OCI-LY1 (cell line): ENCODE data around the gene MACROD2.

ENCODE experiments used
- H2AFZ ChIP-seq: fragments of 200-600 bp; sonication (generic), shearing (Covaris generic); 2 replicates; pipeline ENCODE4 v1.6.0; 2014; ENCODE audit warnings: antibody characterized with exemption, mild to moderate bottlenecking, low read length
- H3F3A ChIP-seq: fragments of 200-600 bp; sonication (generic), shearing (Covaris generic); 2 replicates; pipeline ENCODE4 v1.6.0; 2014; ENCODE audit warnings: mild to moderate bottlenecking, antibody characterized with exemption, low read length, moderate library complexity; ENCODE audit not compliant: insufficient read depth
- H3K27ac ChIP-seq: fragments of 200-600 bp; sonication (generic); 2 replicates; pipeline ENCODE4 v1.5.1; 2014; ENCODE audit warnings: low read length, mixed run types, mild to moderate bottlenecking, low read depth; ENCODE audit not compliant: poor library complexity, severe bottlenecking
- H3K27me3 ChIP-seq: fragments of 200-600 bp; sonication (generic); 2 replicates; pipeline ENCODE4 v1.6.0; 2014; ENCODE audit warnings: antibody characterized with exemption, mild to moderate bottlenecking, low read length, moderate library complexity; ENCODE audit not compliant: insufficient read depth
- H3K36me3 ChIP-seq: fragments of 200-600 bp; sonication (generic); 2 replicates; pipeline ENCODE4 v1.6.1; 2014; ENCODE audit warnings: mild to moderate bottlenecking, antibody characterized with exemption, low read length, moderate library complexity, mixed read lengths; ENCODE audit not compliant: insufficient read depth
- H3K4me1 ChIP-seq: fragments of 200-600 bp; sonication (generic); 2 replicates; pipeline ENCODE4 v1.5.1; 2014; ENCODE audit warnings: mild to moderate bottlenecking, low read length, moderate library complexity; ENCODE audit not compliant: insufficient read depth, severe bottlenecking
- H3K4me2 ChIP-seq: fragments of 200-600 bp; sonication (generic), shearing (Covaris generic); 2 replicates; pipeline ENCODE4 v1.6.1; 2014; ENCODE audit warnings: low read length
- H3K4me3 ChIP-seq: fragments of 200-600 bp; sonication (generic); 2 replicates; pipeline ENCODE4 v1.5.1; 2014; ENCODE audit warnings: low read length, low read depth, mild to moderate bottlenecking, mixed read lengths; ENCODE audit not compliant: poor library complexity, severe bottlenecking
- H3K79me2 ChIP-seq: fragments of 200-600 bp; shearing (Covaris generic); 2 replicates; pipeline ENCODE4 v1.6.1; 2016; ENCODE audit warnings: mixed run types, low read length, mixed read lengths; ENCODE audit not compliant: insufficient read depth
- H3K9ac ChIP-seq: fragments of 200-600 bp; sonication (generic), shearing (Covaris generic); 2 replicates; pipeline ENCODE4 v1.6.1; 2014; ENCODE audit warnings: mild to moderate bottlenecking, low read length, mixed read lengths
- H3K9me2 ChIP-seq: fragments of 200-600 bp; sonication (generic), shearing (Covaris generic); 2 replicates; pipeline ENCODE4 v1.6.1; 2014; ENCODE audit warnings: low read depth, mild to moderate bottlenecking, low read length, mixed read lengths
- H3K9me3 ChIP-seq: fragments of 200-600 bp; shearing (Covaris generic); 2 replicates; pipeline ENCODE4 v1.6.1; 2014; ENCODE audit warnings: low read length, mixed read lengths
- H4K20me1 ChIP-seq: fragments of 200-600 bp; sonication (generic), shearing (Covaris generic); 2 replicates; pipeline ENCODE4 v1.6.0; 2016; ENCODE audit warnings: mild to moderate bottlenecking, low read length; ENCODE audit not compliant: insufficient read depth
- CTCF ChIP-seq: fragments of 200-600 bp; sonication (generic), shearing (Covaris generic); IDR thresholded peaks from 2 replicates; pipeline ENCODE4 v1.5.1; 2017; ENCODE audit warnings: mild to moderate bottlenecking, antibody characterized with exemption, low read length, moderate library complexity, mixed read lengths
- EZH2 ChIP-seq: fragments of 200-600 bp; sonication (generic), shearing (Covaris generic); IDR thresholded peaks from 2 replicates; pipeline ENCODE4 v1.8.0; 2017; ENCODE audit warnings: borderline replicate concordance, mixed run types, mild to moderate bottlenecking, antibody characterized with exemption, low read length, moderate library complexity, mixed read lengths

Gene MACROD2

GRCh38 chr20:16018881-16019280 lies 2023.6 kb downstream of the MACROD2 start:
- Histone ChIP-seq H3K27ac (no peak overlapping the region), H3K4me1 (no peaks in the 10 kb centered on the region), H3K4me2 (no peak overlapping the region), H3K4me3 (no peak overlapping the region), H3K27me3 (no peaks in the 10 kb centered on the region), H4K20me1 (no peaks in the 10 kb centered on the region), H3K9me3 (no peaks in the 10 kb centered on the region), H3F3A (no peaks in the 10 kb centered on the region), H3K79me2 (no peaks in the 10 kb centered on the region), H2AFZ (no peak overlapping the region), H3K36me3 (no peaks in the 10 kb centered on the region), H3K9ac (no peak overlapping the region), H3K9me2 (no peaks in the 10 kb centered on the region)
- TF ChIP-seq EZH2 (no peak), CTCF (no peak)

- H4K20me1 ChIP-seq: no peaks in the 10 kb centered on the region
- H3K9me3 ChIP-seq: no peaks in the 10 kb centered on the region
- no peak overlapping the region for H3K4me2 ChIP-seq
These were observed 2025.7 kb downstream of the MACROD2 start for GRCh38 chr20:16020971-16021370.

GRCh38 chr20:16025084-16025483 lies 2029.8 kb downstream of the MACROD2 start:
- Histone ChIP-seq H3K36me3 (no peaks in the 10 kb centered on the region), H3K27me3 (no peaks in the 10 kb centered on the region), H3K27ac (no peak overlapping the region), H3K9ac (no peak overlapping the region), H3K4me1 (no peaks in the 10 kb centered on the region), H3K4me3 (no peak overlapping the region), H3K79me2 (no peaks in the 10 kb centered on the region), H4K20me1 (no peaks in the 10 kb centered on the region), H3K9me2 (no peaks in the 10 kb centered on the region), H3F3A (no peaks in the 10 kb centered on the region), H3K9me3 (no peaks in the 10 kb centered on the region), H3K4me2 (no peak overlapping the region), H2AFZ (no peak overlapping the region)
- no peak for TF ChIP-seq CTCF
- no peak for TF ChIP-seq EZH2

More at GRCh38 chr20:16020971-16021370, 2025.7 kb downstream of the MACROD2 start:
- TF ChIP-seq EZH2: no peak
- TF ChIP-seq CTCF: no peak
- Histone ChIP-seq H3K9me2 (no peaks in the 10 kb centered on the region), H2AFZ (no peak overlapping the region), H3K27ac (no peak overlapping the region), H3K36me3 (no peaks in the 10 kb centered on the region), H3K9ac (no peak overlapping the region), H3K27me3 (no peaks in the 10 kb centered on the region), H3K4me3 (no peak overlapping the region), H3F3A (no peaks in the 10 kb centered on the region), H3K4me1 (no peaks in the 10 kb centered on the region), H3K79me2 (no peaks in the 10 kb centered on the region)
